ENCODE data around the gene BEX2. TPM values are rescaled to one million over a fixed set of nuclear protein-coding genes. Genes with fewer than 3 reads are reported as not detected.

Gene BEX2
- total RNA-seq, 4 donors from 2014 or later: 2.1 to 10.6 (median 5.6) TPM

Small RNAs within 50 kb of the gene (small RNA-seq; reads per million reads assigned to genes)
- 0 reads per million in 3 donors for gene Z92846.1

Other genes starting within 250 kb of the BEX2 start
- gene BEX1, start 246.8 kb downstream of the BEX2 start, total RNA-seq: 1 to 10 TPM in 3 of 4 donors, under 1 TPM in 1; 0.83 to 7.6 (median 2.5) TPM
- gene NXF3, start 217.8 kb downstream of the BEX2 start, total RNA-seq: under 1 TPM in 2 of 4 donors, not detected in 2; 0.11 to 0.91 TPM
- 10 to 100 TPM; 31.1 to 66.8 (median 49.0) TPM for gene BEX4, start 95.9 kb downstream of the BEX2 start, total RNA-seq
- 10 to 100 TPM; 49.7 to 56.9 (median 54.2) TPM for gene TCEAL8, start 55.8 kb downstream of the BEX2 start, total RNA-seq
- gene TCEAL5, start 34.2 kb downstream of the BEX2 start, total RNA-seq: 1 to 10 TPM in 1 of 4 donors, under 1 TPM in 2, not detected in 1; 0.33 to 1.0 (median 0.97) TPM
- 10 to 100 TPM in 3 of 4 donors, 1 to 10 TPM in 1; 8.2 to 12.9 (median 10.6) TPM for gene TCEAL7, start 19.2 kb upstream of the BEX2 start, total RNA-seq
- gene TCEAL9, start 45.5 kb upstream of the BEX2 start, total RNA-seq: 10 to 100 TPM; 47.3 to 69.3 (median 52.9) TPM
- gene BEX3, start 65.5 kb upstream of the BEX2 start, total RNA-seq: 100 to 1,000 TPM; 119 to 137 (median 130) TPM
- gene RAB40A, start 208.5 kb upstream of the BEX2 start, total RNA-seq: 10 to 100 TPM in 1 of 4 donors, 1 to 10 TPM in 3; 4.5 to 13.2 (median 9.5) TPM

Data from esophagus muscularis mucosa (tissue), 4 donors.